ENCODE data around the gene SLC22A3.

The SLC22A3 gene

DNA sequence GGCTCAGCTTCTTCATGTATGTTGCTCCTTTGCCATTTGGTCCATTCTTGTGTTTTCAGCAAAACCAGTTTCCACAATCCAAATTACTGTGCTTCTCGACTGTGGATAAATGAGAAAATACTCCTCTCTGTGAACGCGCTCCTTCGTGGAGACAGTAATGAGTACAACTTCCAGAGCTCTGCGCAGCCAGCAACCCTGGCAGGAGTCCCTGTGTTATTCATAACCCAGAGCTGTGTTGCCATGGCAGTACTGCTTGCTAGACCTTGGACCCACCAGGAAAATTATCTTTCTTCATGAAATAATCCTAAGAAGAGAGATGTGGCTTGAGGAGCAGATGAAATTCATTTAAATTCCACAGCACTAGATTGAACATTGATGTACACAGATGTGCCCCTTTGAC is 73.7 kb downstream of the SLC22A3 start:
- no peaks in the 10 kb centered on the region for H3F3A ChIP-seq (ENCODE audit: control insufficient read depth, insufficient read depth)
- no peak overlapping the region for H3K4me3 ChIP-seq (ENCODE audit: low read length)
- no peaks in the 10 kb centered on the region; the same call in 1 of the 2 replicates for H3K9me2 ChIP-seq (replicated peaks; ENCODE audit: control insufficient read depth, low read length)
- H3K27ac ChIP-seq (ENCODE audit: low read depth, low read length) = no peak overlapping the region
- TF ChIP-seq, protein P1, sequence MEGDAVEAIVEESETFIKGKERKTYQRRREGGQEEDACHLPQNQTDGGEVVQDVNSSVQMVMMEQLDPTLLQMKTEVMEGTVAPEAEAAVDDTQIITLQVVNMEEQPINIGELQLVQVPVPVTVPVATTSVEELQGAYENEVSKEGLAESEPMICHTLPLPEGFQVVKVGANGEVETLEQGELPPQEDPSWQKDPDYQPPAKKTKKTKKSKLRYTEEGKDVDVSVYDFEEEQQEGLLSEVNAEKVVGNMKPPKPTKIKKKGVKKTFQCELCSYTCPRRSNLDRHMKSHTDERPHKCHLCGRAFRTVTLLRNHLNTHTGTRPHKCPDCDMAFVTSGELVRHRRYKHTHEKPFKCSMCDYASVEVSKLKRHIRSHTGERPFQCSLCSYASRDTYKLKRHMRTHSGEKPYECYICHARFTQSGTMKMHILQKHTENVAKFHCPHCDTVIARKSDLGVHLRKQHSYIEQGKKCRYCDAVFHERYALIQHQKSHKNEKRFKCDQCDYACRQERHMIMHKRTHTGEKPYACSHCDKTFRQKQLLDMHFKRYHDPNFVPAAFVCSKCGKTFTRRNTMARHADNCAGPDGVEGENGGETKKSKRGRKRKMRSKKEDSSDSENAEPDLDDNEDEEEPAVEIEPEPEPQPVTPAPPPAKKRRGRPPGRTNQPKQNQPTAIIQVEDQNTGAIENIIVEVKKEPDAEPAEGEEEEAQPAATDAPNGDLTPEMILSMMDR (IDR thresholded peaks at IDR 0.05; ENCODE audit: low read depth, low read length, poor library complexity, severe bottlenecking) = no peak
- no peak for TF ChIP-seq EZH2phosphoT487 (IDR thresholded peaks at IDR 0.05; ENCODE audit: borderline replicate concordance, low read length)
- H4K20me1 ChIP-seq (ENCODE audit: control insufficient read depth, insufficient read depth, low read depth, low read length) = no peaks in the 10 kb centered on the region
- H3K36me3 ChIP-seq (ENCODE audit: control insufficient read depth, low read length) = no peaks in the 10 kb centered on the region
- H3K4me1 ChIP-seq (ENCODE audit: control insufficient read depth, low read length) = no peaks in the 10 kb centered on the region
- H3K4me2 ChIP-seq (ENCODE audit: low read length) = no peak overlapping the region
- H3K27me3 ChIP-seq (ENCODE audit: control insufficient read depth, low read length) = no peaks in the 10 kb centered on the region
- no peaks in the 10 kb centered on the region for H3K79me2 ChIP-seq (ENCODE audit: control insufficient read depth, low read length)
- H3K9me3 ChIP-seq (ENCODE audit: control insufficient read depth, insufficient read depth, low read length) = no peaks in the 10 kb centered on the region

DNA sequence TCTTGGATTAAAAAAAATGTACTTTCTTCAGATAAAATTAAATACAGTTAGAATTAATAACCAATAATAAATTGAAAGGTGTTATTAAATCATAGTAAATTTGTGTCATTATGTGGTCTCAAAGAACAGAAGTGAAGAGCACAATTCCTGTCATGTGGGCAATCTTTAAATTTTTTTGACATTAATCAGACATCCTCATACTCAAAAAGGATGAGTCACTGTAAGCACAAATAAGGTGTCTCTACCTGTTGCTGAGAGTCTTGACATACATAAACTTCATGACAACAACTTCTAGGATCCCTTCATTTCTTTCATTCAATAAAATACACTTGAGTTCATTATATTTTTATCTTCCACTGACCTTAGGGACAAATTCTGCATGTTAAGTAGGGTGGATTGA is 76.1 kb downstream of the SLC22A3 start:
- TF ChIP-seq EZH2phosphoT487 (IDR thresholded peaks at IDR 0.05; ENCODE audit: borderline replicate concordance, low read length) = no peak
- TF ChIP-seq, protein P1 (IDR thresholded peaks at IDR 0.05; ENCODE audit: low read depth, low read length, poor library complexity, severe bottlenecking) = no peak
- Histone ChIP-seq H3K4me2 (ENCODE audit: low read length) (no peak overlapping the region), H3K9me3 (ENCODE audit: control insufficient read depth, insufficient read depth, low read length) (no peaks in the 10 kb centered on the region), H3K36me3 (ENCODE audit: control insufficient read depth, low read length) (no peaks in the 10 kb centered on the region), H3K9me2 (replicated peaks; ENCODE audit: control insufficient read depth, low read length) (no peaks in the 10 kb centered on the region), H3K27ac (ENCODE audit: low read depth, low read length) (no peak overlapping the region), H3K4me3 (ENCODE audit: low read length) (no peak overlapping the region), H3K79me2 (ENCODE audit: control insufficient read depth, low read length) (no peaks in the 10 kb centered on the region), H3F3A (ENCODE audit: control insufficient read depth, insufficient read depth) (no peaks in the 10 kb centered on the region), H4K20me1 (ENCODE audit: control insufficient read depth, insufficient read depth, low read depth, low read length) (no peaks in the 10 kb centered on the region), H3K27me3 (ENCODE audit: control insufficient read depth, low read length) (no peaks in the 10 kb centered on the region), H3K4me1 (ENCODE audit: control insufficient read depth, low read length) (no peaks in the 10 kb centered on the region)

- H3K27ac ChIP-seq (ENCODE audit: low read depth, low read length) = no peak overlapping the region
- H3K4me3 ChIP-seq (ENCODE audit: low read length) = no peak overlapping the region
- no peaks in the 10 kb centered on the region for H4K20me1 ChIP-seq (ENCODE audit: control insufficient read depth, insufficient read depth, low read depth, low read length)
- H3K27me3 ChIP-seq (ENCODE audit: control insufficient read depth, low read length) = no peaks in the 10 kb centered on the region
- no peak overlapping the region for H3K4me2 ChIP-seq (ENCODE audit: low read length)
- TF ChIP-seq, protein P1 (IDR thresholded peaks at IDR 0.05; ENCODE audit: low read depth, low read length, poor library complexity, severe bottlenecking) = no peak
- no peak for TF ChIP-seq EZH2phosphoT487 (IDR thresholded peaks at IDR 0.05; ENCODE audit: borderline replicate concordance, low read length)
- no peaks in the 10 kb centered on the region for H3K36me3 ChIP-seq (ENCODE audit: control insufficient read depth, low read length)
- no peaks in the 10 kb centered on the region for H3K79me2 ChIP-seq (ENCODE audit: control insufficient read depth, low read length)
- no peaks in the 10 kb centered on the region for H3K9me2 ChIP-seq (replicated peaks; ENCODE audit: control insufficient read depth, low read length)
- no peaks in the 10 kb centered on the region for H3K4me1 ChIP-seq (ENCODE audit: control insufficient read depth, low read length)
- no peaks in the 10 kb centered on the region for H3K9me3 ChIP-seq (ENCODE audit: control insufficient read depth, insufficient read depth, low read length)
- no peaks in the 10 kb centered on the region for H3F3A ChIP-seq (ENCODE audit: control insufficient read depth, insufficient read depth)
Observed at GRCh38 chr6:160426136-160426535, 78.0 kb downstream of the SLC22A3 start.
